GM12878 (cell line): Measurements from ENCODE around the gene KRTAP5-10. TPM values are rescaled to one million over a fixed set of nuclear protein-coding genes. Genes with fewer than 3 reads are reported as not detected.
"Not testable (repeated sequence)": the region's sequence is repeated elsewhere in the genome, so short reads cannot be mapped to it uniquely, and the experiment has no call there.

Experiments used
- ATAC-seq: fragments of 200-7000 bp; cut with Tn5 transposase; 3 replicates; pipeline ENCODE4 v1.9.1; 2020; ENCODE audit warnings: mild to moderate bottlenecking, moderate library complexity
- BruUV-seq: library from RNA; stranded (reverse); fragments of 400-500 nt; replicated peaks from 2 replicates; lab custom pipeline; 2021; lab: Mats Ljungman, UMichigan
- CTCF ChIA-PET: fragments of 300-600 bp; sonication (Branson Sonifier 250); formaldehyde crosslinking; extraction: SDS; loops from one replicate; lab custom pipeline; 2021; ENCODE audit warnings: inconsistent platforms; lab: Yijun Ruan, JAX
- POLR2A ChIA-PET: fragments of 350-600 bp; formaldehyde crosslinking; extraction: SDS; loops from one replicate; lab custom pipeline; 2021; ENCODE audit warnings: inconsistent platforms; lab: Charles Lee
- RAD21 ChIA-PET: fragments of 300-600 bp; sonication (Branson Sonifier 250); formaldehyde crosslinking; loops from one replicate; lab custom pipeline; 2023; ENCODE audit warnings: antibody characterized with exemption; ENCODE audit not compliant: unreplicated experiment; lab: Charles Lee
- SMC1A ChIA-PET: fragments of 300-600 bp; sonication (Branson Sonifier 250); formaldehyde crosslinking; loops from one replicate; lab custom pipeline; 2023; ENCODE audit not compliant: unreplicated experiment, uncharacterized antibody; lab: Charles Lee
- DNase-seq: peaks from one replicate; pipeline ENCODE4 v3.0.0-alpha.2; 2011; ENCODE audit warnings: low read depth, low spot score
- FAIRE-seq: peaks from 3 replicates; lab custom pipeline; 2011; peaks lifted over from hg19 to GRCh38; lab: Jason Lieb, UNC
- H2AFZ ChIP-seq: 2 replicates; pipeline ENCODE4 v1.6.0; 2011; ENCODE audit warnings: low read depth, low read length, control low read depth; ENCODE audit not compliant: control insufficient read depth
- H3K27ac ChIP-seq: 2 replicates; pipeline ENCODE4 v1.5.1; 2011; ENCODE audit warnings: control low read depth; ENCODE audit not compliant: control insufficient read depth, insufficient read depth
- H3K27me3 ChIP-seq, 2 experiments: replicated peaks in 1 of 2; 2 replicates each; pipeline versions ENCODE4 v1.6.0 to v1.6.1; 2011; ENCODE audit warnings: low read length in 1 of 2; ENCODE audit not compliant: control insufficient read depth in 2 of 2, insufficient read depth in 2 of 2
- H3K36me3 ChIP-seq, 2 experiments: 2 replicates each; pipeline ENCODE4 v1.5.1; 2011; ENCODE audit warnings: low read length in 1 of 2; ENCODE audit not compliant: control insufficient read depth in 2 of 2, insufficient read depth in 2 of 2
- H3K4me1 ChIP-seq: 2 replicates; pipeline ENCODE4 v1.6.1; 2011; ENCODE audit warnings: mild to moderate bottlenecking, low read length, moderate library complexity, mixed read lengths; ENCODE audit not compliant: control insufficient read depth, insufficient read depth
- H3K4me2 ChIP-seq: 2 replicates; pipeline ENCODE4 v1.6.0; 2011; ENCODE audit warnings: control low read depth; ENCODE audit not compliant: control insufficient read depth, insufficient read depth
- H3K4me3 ChIP-seq: fragments of 200-600 bp; sonication (generic); 2 replicates; pipeline ENCODE4 v1.5.1; 2016
- H3K79me2 ChIP-seq: 2 replicates; pipeline ENCODE4 v1.6.0; 2011; ENCODE audit warnings: low read length; ENCODE audit not compliant: control insufficient read depth, insufficient read depth
- H3K9ac ChIP-seq: 2 replicates; pipeline ENCODE4 v1.8.0; 2011; ENCODE audit warnings: low read length, control low read depth, mixed read lengths; ENCODE audit not compliant: control insufficient read depth, insufficient read depth
- H3K9me3 ChIP-seq: replicated peaks from 3 replicates; pipeline ENCODE4 v1.5.1; 2011; ENCODE audit warnings: mild to moderate bottlenecking, low read length; ENCODE audit not compliant: control insufficient read depth, insufficient read depth
- H4K20me1 ChIP-seq: 2 replicates; pipeline ENCODE4 v1.6.0; 2011; ENCODE audit not compliant: control insufficient read depth, insufficient read depth
- WGBS: methylation state at CpG from one replicate; pipeline ENCODE4 v1.1.6; 2016; ENCODE audit warnings: low lambda C conversion rate; ENCODE audit not compliant: insufficient replicate concordance, insufficient coverage; ENCODE audit errors: missing lambda C conversion rate; 5-methylcytosine and 5-hydroxymethylcytosine counted together
- in situ Hi-C: fragments of 300-500 bp; cut with MboI; formaldehyde crosslinking; loops from 9 replicates; pipeline ENCODE4 v1.14.3; 2018; ENCODE audit warnings: mixed read lengths
- intact Hi-C: fragments of 100-400 bp; cut with micrococcal nuclease; formaldehyde crosslinking; loops from one replicate; pipeline ENCODE4 v1.14.2; 2022; ENCODE audit not compliant: unreplicated experiment
- polyA plus RNA-seq, 11 experiments: library from polyadenylated mRNA; depleted of rRNA in 4 of 11; unstranded in 6 of 11; stranded (reverse) in 5 of 11; fragments of >200 nt; fragmentation: Nextera tagmentation in 4 of 11; fragmentation: Illumina TruSeq in 1 of 11; extraction: Ambion mirVana in 4 of 11; extraction: Trizol in 1 of 11; gene quantifications; 1 replicate in 1 of 11; 2 replicates in 10 of 11; pipeline versions ENCODE4 v1.2.1 to v1.2.3, GENCODE V29; 2011 to 2016; ENCODE audit warnings: inconsistent platforms in 2 of 11, missing spikeins in 2 of 11, low read depth in 1 of 11
- total RNA-seq, 4 experiments: library from RNA; depleted of rRNA in 3 of 4; stranded (reverse); fragments of >200 nt in 3 of 4; fragmentation: Illumina TruSeq in 1 of 4; extraction: Trizol in 1 of 4; gene quantifications; 2 replicates each; pipeline versions ENCODE4 v1.2.1 to v1.2.3, GENCODE V29; 2013 to 2021
- TF ChIP-seq, protein P1 (sequence below), 3 experiments: IDR thresholded peaks in 2 of 3; conservative IDR thresholded peaks in 1 of 3; 2 replicates each; pipeline ENCODE4 v1.5.1; 2011; ENCODE audit warnings: low read depth in 3 of 3, low read length in 3 of 3, mild to moderate bottlenecking in 3 of 3, control low read depth in 2 of 3, moderate library complexity in 2 of 3, inconsistent platforms in 1 of 3, mixed read lengths in 1 of 3; ENCODE audit not compliant: control insufficient read depth in 2 of 3, insufficient read depth in 1 of 3; ENCODE audit errors: extremely low read depth in 1 of 3

KRTAP5-10 gene
- total and polyA plus RNA-seq, 10 of the 15 experiments (the other 5 are each of a cell fraction or from before 2014, with no cell fraction given): 0.06 to 0.10 (median 0.06) TPM; not detected in 7

DNA sequence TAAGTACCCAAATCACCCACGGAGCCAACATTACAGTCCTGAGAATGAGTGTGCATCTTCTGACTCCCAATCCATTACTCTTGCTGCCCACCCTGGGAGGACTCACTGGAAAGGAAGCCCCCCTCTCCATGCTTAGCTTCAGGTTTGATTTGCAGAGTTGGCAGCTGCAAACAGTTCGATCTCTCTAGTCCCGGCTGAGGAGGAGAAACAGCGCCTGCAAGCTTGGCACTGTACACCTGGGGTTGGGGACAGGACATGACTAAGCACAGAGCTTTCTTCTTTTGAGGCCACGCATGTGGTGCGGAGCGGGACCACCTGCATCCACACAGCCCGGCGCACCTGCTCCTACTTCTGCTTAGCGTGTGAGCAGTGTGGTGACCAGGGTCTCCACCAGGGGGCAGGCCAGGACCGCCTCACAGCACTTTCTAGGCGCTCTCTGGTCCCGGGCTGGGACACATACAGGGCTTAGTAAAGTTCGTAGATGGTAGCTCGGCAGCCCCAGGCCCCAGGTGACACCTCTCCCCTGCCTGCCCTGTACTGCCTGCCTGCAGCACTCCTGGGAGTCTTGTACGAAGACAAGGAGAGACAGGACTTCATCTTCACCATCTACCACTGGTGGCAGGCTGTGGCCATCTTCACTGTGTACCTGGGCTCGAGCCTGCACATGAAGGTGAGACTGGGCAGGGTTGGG is 39.6 kb downstream of the KRTAP5-10 start:
- H3K4me1 ChIP-seq, H3K9me3 ChIP-seq, POLR2A ChIA-PET, H3K27ac ChIP-seq, SMC1A ChIA-PET, H3K36me3 ChIP-seq, DNase-seq, H3K79me2 ChIP-seq, H3K27me3 ChIP-seq, H2AFZ ChIP-seq, FAIRE-seq, H3K9ac ChIP-seq, BruUV-seq, ATAC-seq, intact Hi-C loops, H3K4me3 ChIP-seq, in situ Hi-C loops, H4K20me1 ChIP-seq, H3K4me2 ChIP-seq: not testable (repeated sequence)
- CTCF ChIA-PET: interaction anchor here (0.9 kb wide), 1 partner anchor 144 kb away, joined by 5 read pairs; no protein-coding TSS in a partner anchor
- 8% methylated on average over 11 of the region's 17 CpGs for WGBS
- RAD21 ChIA-PET: interaction anchor here (0.6 kb wide), 1 partner anchor 365 kb away, joined by 3 read pairs; no protein-coding TSS in a partner anchor
- TF ChIP-seq, protein P1, sequence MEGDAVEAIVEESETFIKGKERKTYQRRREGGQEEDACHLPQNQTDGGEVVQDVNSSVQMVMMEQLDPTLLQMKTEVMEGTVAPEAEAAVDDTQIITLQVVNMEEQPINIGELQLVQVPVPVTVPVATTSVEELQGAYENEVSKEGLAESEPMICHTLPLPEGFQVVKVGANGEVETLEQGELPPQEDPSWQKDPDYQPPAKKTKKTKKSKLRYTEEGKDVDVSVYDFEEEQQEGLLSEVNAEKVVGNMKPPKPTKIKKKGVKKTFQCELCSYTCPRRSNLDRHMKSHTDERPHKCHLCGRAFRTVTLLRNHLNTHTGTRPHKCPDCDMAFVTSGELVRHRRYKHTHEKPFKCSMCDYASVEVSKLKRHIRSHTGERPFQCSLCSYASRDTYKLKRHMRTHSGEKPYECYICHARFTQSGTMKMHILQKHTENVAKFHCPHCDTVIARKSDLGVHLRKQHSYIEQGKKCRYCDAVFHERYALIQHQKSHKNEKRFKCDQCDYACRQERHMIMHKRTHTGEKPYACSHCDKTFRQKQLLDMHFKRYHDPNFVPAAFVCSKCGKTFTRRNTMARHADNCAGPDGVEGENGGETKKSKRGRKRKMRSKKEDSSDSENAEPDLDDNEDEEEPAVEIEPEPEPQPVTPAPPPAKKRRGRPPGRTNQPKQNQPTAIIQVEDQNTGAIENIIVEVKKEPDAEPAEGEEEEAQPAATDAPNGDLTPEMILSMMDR (IDR thresholded peaks at IDR 0.05 in 2 of 3, conservative IDR thresholded peaks at IDR 0.05 in 1 of 3; ENCODE audit: control insufficient read depth in 2 of 3, extremely low read depth in 1 of 3, insufficient read depth in 1 of 3, low read depth in 3 of 3, low read length in 3 of 3): peak in 2 of 3 experiments; percentile 20 to 22; a peak in 2 of 6 replicates

DNA sequence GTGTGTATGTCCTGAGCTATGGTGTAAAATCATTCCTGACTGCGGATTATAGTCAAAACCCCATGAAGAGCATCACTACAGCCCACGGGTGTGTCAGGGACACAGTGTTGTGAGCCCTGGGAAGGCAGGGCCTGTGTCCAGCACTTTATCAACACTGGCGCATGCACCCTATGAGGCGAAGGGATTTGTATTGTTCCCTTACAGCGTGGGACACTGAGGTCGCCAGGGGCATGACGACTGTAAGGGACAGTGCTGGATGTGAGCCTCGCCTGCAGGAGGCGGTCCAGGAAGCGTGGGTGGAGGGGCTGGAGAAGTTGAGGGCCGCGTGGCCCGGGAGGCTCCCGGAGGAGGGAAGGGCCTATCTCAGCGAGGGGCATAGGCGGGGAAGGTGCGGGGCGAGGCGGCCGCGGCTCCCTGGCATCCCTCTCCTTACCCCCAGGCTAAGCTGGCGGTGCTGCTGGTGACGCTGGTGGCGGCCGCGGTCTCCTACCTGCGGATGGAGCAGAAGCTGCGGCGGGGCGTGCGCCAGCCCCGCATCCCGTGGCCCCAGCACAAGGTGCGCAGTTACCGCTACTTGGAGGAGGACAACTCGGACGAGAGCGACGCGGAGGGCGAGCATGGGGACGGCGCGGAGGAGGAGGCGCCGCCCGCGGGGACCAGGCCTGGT is 41.6 kb downstream of the KRTAP5-10 start:
- intact Hi-C loops, H3K27me3 ChIP-seq, H3K4me1 ChIP-seq, DNase-seq, ATAC-seq, H3K27ac ChIP-seq, H3K4me2 ChIP-seq, H3K79me2 ChIP-seq, FAIRE-seq, H3K36me3 ChIP-seq, in situ Hi-C loops, H3K9me3 ChIP-seq, BruUV-seq, H2AFZ ChIP-seq, RAD21 ChIA-PET, H3K4me3 ChIP-seq, H3K9ac ChIP-seq, SMC1A ChIA-PET, H4K20me1 ChIP-seq, POLR2A ChIA-PET, CTCF ChIA-PET: not testable (repeated sequence)
- 16% methylated on average over 42 of the region's 48 CpGs for WGBS

DNA sequence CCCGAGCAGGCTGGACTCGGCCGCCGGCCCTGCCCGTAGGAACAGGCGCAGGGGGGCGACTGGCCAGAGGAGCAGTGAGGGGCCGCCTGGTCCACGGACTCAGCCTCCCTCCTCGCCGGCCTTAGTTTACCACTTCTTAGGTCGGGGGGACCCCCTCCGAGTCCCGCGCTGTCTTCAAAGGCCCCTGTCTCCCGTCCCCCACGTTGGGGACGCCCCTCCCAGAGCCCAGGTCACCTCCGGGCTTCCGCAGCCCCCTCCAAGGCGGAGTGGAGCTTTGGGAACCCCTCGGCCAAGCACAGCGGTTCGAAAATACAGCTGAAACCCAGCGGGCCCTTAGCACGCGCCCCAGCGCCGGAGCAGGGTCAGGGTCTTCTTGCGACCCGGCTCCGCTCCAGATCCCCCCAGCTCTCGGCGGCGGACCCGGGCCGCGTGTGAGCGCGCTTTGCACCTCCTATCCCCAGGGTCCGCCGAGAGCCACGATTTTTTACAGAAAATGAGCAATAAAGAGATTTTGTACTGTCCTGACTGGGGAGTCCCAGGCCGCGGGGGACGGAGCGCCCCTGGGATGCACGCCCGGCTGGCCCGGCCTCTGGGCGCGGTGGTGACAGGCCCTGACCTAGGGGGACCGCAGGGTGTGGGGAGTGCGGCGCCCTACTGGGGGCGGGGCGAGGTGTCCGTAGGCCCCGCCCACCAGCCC is 42.3 kb downstream of the KRTAP5-10 start:
- H3K9me3 ChIP-seq, H3K9ac ChIP-seq, intact Hi-C loops, CTCF ChIA-PET, H3K4me1 ChIP-seq, RAD21 ChIA-PET, POLR2A ChIA-PET, H3K4me2 ChIP-seq, DNase-seq, H3K4me3 ChIP-seq, SMC1A ChIA-PET, H2AFZ ChIP-seq, ATAC-seq, BruUV-seq, FAIRE-seq, H3K79me2 ChIP-seq, in situ Hi-C loops, H4K20me1 ChIP-seq, H3K36me3 ChIP-seq, H3K27me3 ChIP-seq, H3K27ac ChIP-seq: not testable (repeated sequence)
- 16% methylated on average over 41 of the region's 59 CpGs for WGBS
